ENCODE results near the gene ZNF189.

GRCh38 chr9:101408374-101409078 lies 9.9 kb downstream of the ZNF189 start:
- TF ChIP-seq, protein P1, sequence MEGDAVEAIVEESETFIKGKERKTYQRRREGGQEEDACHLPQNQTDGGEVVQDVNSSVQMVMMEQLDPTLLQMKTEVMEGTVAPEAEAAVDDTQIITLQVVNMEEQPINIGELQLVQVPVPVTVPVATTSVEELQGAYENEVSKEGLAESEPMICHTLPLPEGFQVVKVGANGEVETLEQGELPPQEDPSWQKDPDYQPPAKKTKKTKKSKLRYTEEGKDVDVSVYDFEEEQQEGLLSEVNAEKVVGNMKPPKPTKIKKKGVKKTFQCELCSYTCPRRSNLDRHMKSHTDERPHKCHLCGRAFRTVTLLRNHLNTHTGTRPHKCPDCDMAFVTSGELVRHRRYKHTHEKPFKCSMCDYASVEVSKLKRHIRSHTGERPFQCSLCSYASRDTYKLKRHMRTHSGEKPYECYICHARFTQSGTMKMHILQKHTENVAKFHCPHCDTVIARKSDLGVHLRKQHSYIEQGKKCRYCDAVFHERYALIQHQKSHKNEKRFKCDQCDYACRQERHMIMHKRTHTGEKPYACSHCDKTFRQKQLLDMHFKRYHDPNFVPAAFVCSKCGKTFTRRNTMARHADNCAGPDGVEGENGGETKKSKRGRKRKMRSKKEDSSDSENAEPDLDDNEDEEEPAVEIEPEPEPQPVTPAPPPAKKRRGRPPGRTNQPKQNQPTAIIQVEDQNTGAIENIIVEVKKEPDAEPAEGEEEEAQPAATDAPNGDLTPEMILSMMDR (IDR thresholded peaks at IDR 0.05), result no peak
- no peak for TF ChIP-seq ZFX (IDR thresholded peaks at IDR 0.05; ENCODE audit: borderline replicate concordance)

Measured in 22Rv1 (cell line).